Hepatocyte (in vitro differentiated cells): ENCODE data around the gene NRN1L. TPM values are rescaled to one million over a fixed set of nuclear protein-coding genes. Genes with fewer than 3 reads are reported as not detected.

ENCODE experiments used
- DNase-seq: peaks from one replicate; pipeline ENCODE4 v3.0.0-alpha.2; 2016; ENCODE audit warnings: low spot score
- H2AFZ ChIP-seq: fragments of 200-600 bp; sonication (generic); 2 replicates; pipeline ENCODE4 v1.6.0; 2016; ENCODE audit warnings: antibody characterized with exemption, mild to moderate bottlenecking
- H3K27ac ChIP-seq: fragments of 200-600 bp; sonication (generic); 2 replicates; pipeline ENCODE4 v1.5.1; 2016; ENCODE audit warnings: mild to moderate bottlenecking
- H3K27me3 ChIP-seq: fragments of 200-600 bp; sonication (generic); 2 replicates; pipeline ENCODE4 v1.6.1; 2016
- H3K36me3 ChIP-seq: fragments of 200-600 bp; sonication (generic); replicated peaks from 2 replicates; pipeline ENCODE4 v1.5.1; 2016; ENCODE audit warnings: low read depth; ENCODE audit not compliant: insufficient read depth
- H3K4me1 ChIP-seq: fragments of 200-600 bp; sonication (generic); 2 replicates; pipeline ENCODE4 v1.5.1; 2016; ENCODE audit warnings: mild to moderate bottlenecking, moderate library complexity; ENCODE audit not compliant: insufficient read depth
- H3K4me2 ChIP-seq: fragments of 200-600 bp; sonication (generic); 2 replicates; pipeline ENCODE4 v1.6.0; 2016
- H3K4me3 ChIP-seq: fragments of 200-600 bp; sonication (generic); 2 replicates; pipeline ENCODE4 v1.5.1; 2016; ENCODE audit warnings: mild to moderate bottlenecking
- H3K79me2 ChIP-seq: fragments of 200-600 bp; sonication (generic); 2 replicates; pipeline ENCODE4 v1.6.0; 2017; ENCODE audit warnings: mild to moderate bottlenecking
- H3K9me2 ChIP-seq: fragments of 200-600 bp; sonication (generic); replicated peaks from 2 replicates; pipeline ENCODE4 v1.6.0; 2017; ENCODE audit warnings: mild to moderate bottlenecking; ENCODE audit not compliant: insufficient read depth
- H3K9me3 ChIP-seq: fragments of 200-600 bp; sonication (generic); 2 replicates; pipeline ENCODE4 v1.5.1; 2016; ENCODE audit warnings: low read depth, mild to moderate bottlenecking
- H4K20me1 ChIP-seq: fragments of 200-600 bp; sonication (generic); 2 replicates; pipeline ENCODE4 v1.6.0; 2016; ENCODE audit warnings: mild to moderate bottlenecking; ENCODE audit not compliant: insufficient read depth, poor library complexity, severe bottlenecking
- EZH2 ChIP-seq: fragments of 200-600 bp; sonication (generic); IDR thresholded peaks from 2 replicates; pipeline ENCODE4 v1.6.1; 2016; ENCODE audit warnings: antibody characterized with exemption, mild to moderate bottlenecking, borderline replicate concordance
- EZH2phosphoT487 ChIP-seq: fragments of 200-600 bp; sonication (generic); IDR thresholded peaks from one replicate; pipeline ENCODE4 v1.6.1; 2018; ENCODE audit warnings: antibody characterized with exemption, mild to moderate bottlenecking, low read depth, moderate library complexity; ENCODE audit not compliant: unreplicated experiment, severe bottlenecking
- WGBS: methylation state at CpG from one replicate; pipeline ENCODE4 v1.1.6; 2016; ENCODE audit warnings: low lambda C conversion rate; ENCODE audit errors: missing lambda C conversion rate; 5-methylcytosine and 5-hydroxymethylcytosine counted together
- polyA plus RNA-seq: library from polyadenylated mRNA; unstranded; fragments of >200 nt; fragmentation: Nextera tagmentation; extraction: Ambion mirVana; gene quantifications from 2 replicates; pipeline ENCODE4 v1.2.1, GENCODE V29; 2016
- total RNA-seq: library from RNA; depleted of rRNA; stranded (reverse); fragments of >200 nt; gene quantifications from 2 replicates; pipeline ENCODE4 v1.2.3, GENCODE V29; 2014
- TF ChIP-seq, protein P1 (sequence below): fragments of 200-600 bp; sonication (generic); IDR thresholded peaks from 2 replicates; pipeline ENCODE4 v1.5.1; 2016; ENCODE audit warnings: antibody characterized with exemption, mild to moderate bottlenecking; ENCODE audit not compliant: poor library complexity

The NRN1L gene
- total and polyA plus RNA-seq, 2 experiments from 2014 or later, result 0.73 TPM; not detected in 1

DNA sequence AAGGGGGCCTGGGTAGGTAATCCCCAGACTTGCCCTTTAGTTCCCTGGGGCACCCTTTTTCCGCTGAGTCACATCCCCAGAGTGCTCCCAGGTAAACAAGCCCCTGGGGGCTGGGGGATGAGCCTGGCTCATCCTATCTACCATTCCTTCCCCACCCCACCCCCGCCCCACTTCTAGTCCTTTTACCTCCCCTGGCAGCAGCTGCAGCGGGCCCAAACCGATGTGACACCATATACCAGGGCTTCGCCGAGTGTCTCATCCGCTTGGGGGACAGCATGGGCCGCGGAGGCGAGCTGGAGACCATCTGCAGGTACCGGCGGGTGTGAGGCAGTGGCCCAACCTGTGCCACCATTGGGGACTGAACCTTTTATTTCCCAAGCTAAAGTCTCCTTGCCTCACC lies 860 bp downstream of the NRN1L start:
- 91% methylated on average over 12 of the region's 12 CpGs for WGBS
- Histone ChIP-seq H3K9me2 (no peaks in the 10 kb centered on the region), H4K20me1 (no peaks in the 10 kb centered on the region), H3K9me3 (no peaks in the 10 kb centered on the region), H3K79me2 (no peaks in the 10 kb centered on the region), H3K4me2 (no peak overlapping the region), H3K4me1 (peaks cover 3% of the 10 kb centered on the region), H3K36me3 (no peaks in the 10 kb centered on the region), H3K4me3 (no peak overlapping the region), H3K27ac (no peak overlapping the region), H2AFZ (no peak overlapping the region), H3K27me3 (no peaks in the 10 kb centered on the region)
- TF ChIP-seq, protein P1, sequence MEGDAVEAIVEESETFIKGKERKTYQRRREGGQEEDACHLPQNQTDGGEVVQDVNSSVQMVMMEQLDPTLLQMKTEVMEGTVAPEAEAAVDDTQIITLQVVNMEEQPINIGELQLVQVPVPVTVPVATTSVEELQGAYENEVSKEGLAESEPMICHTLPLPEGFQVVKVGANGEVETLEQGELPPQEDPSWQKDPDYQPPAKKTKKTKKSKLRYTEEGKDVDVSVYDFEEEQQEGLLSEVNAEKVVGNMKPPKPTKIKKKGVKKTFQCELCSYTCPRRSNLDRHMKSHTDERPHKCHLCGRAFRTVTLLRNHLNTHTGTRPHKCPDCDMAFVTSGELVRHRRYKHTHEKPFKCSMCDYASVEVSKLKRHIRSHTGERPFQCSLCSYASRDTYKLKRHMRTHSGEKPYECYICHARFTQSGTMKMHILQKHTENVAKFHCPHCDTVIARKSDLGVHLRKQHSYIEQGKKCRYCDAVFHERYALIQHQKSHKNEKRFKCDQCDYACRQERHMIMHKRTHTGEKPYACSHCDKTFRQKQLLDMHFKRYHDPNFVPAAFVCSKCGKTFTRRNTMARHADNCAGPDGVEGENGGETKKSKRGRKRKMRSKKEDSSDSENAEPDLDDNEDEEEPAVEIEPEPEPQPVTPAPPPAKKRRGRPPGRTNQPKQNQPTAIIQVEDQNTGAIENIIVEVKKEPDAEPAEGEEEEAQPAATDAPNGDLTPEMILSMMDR, result no peak
- TF ChIP-seq EZH2 (no peak), EZH2phosphoT487 (no peak)
- DNase-seq, result no peak

GRCh38 chr16:67885976-67886375 lies 1.3 kb downstream of the NRN1L start:
- H3K4me1 ChIP-seq, result peaks cover 3% of the 10 kb centered on the region

DNA sequence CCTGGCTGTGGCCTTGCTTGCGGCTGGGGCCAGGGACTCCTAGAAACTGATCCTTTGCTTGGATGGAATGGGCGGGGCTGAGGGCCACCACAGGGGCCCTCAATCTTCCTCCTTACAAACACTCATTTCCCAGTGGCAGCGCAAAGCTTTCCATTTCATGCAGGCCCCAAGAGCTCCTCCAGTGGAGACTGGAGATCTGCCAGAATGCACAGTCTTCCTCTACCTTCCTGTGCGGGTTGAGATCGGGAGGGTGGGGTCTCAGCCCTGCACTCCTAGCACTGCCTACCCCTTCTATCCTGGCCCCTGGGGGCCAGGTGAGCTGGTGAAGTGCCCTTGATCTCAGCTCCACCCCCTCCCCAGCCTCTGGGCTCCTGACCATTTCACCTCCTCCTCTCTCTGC lies 1.7 kb downstream of the NRN1L start:
- no peak for TF ChIP-seq EZH2phosphoT487
- TF ChIP-seq, protein P1, result no peak
- TF ChIP-seq EZH2, result no peak
- no peaks in the 10 kb centered on the region for H4K20me1 ChIP-seq
- no peak overlapping the region for H3K4me3 ChIP-seq
- no peaks in the 10 kb centered on the region for H3K9me2 ChIP-seq
- H3K79me2 ChIP-seq, result no peaks in the 10 kb centered on the region
- no peak for DNase-seq
- H3K27me3 ChIP-seq, result no peaks in the 10 kb centered on the region
- H3K27ac ChIP-seq, result no peak overlapping the region
- no peak overlapping the region for H3K4me2 ChIP-seq
- H3K9me3 ChIP-seq, result no peaks in the 10 kb centered on the region
- no peak overlapping the region for H2AFZ ChIP-seq
- peaks cover 3% of the 10 kb centered on the region for H3K4me1 ChIP-seq
- 89% methylated on average over 5 of the region's 5 CpGs for WGBS
- H3K36me3 ChIP-seq, result no peaks in the 10 kb centered on the region

More at GRCh38 chr16:67885976-67886375, 1.3 kb downstream of the NRN1L start:
- DNase-seq, result no peak
- Histone ChIP-seq H2AFZ (no peak overlapping the region), H3K4me2 (no peak overlapping the region), H3K27me3 (no peaks in the 10 kb centered on the region), H3K79me2 (no peaks in the 10 kb centered on the region), H3K9me2 (no peaks in the 10 kb centered on the region), H4K20me1 (no peaks in the 10 kb centered on the region), H3K4me3 (no peak overlapping the region), H3K9me3 (no peaks in the 10 kb centered on the region), H3K36me3 (no peaks in the 10 kb centered on the region), H3K27ac (no peak overlapping the region)
- WGBS, result 95% methylated on average over 19 of the region's 19 CpGs
- TF ChIP-seq EZH2 (no peak), EZH2phosphoT487 (no peak)
- TF ChIP-seq, protein P1, result no peak

DNA sequence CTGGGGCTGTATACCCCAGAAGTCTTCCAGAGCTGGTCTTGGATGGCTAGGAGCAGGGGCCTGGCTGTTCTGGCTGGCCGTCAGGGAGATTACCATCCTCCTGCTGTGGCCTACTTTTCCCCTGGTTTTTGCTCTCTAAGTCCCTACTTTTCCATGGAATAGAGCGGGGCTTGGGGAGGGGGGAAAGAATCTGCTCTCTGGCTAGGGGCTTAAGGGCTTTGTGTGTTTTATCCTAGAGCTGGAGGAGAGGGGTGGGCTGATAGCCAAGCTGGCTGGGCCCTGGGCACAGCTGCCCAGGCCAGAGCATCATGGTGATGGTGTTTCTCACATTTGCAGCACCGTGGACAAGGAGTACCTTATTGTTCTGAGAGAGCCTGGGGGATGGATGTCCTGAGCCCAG lies 3.6 kb downstream of the NRN1L start:
- no peak overlapping the region for H2AFZ ChIP-seq
- TF ChIP-seq, protein P1, result no peak
- no peak for TF ChIP-seq EZH2phosphoT487
- TF ChIP-seq EZH2, result no peak
- 83% methylated on average over 3 of the region's 3 CpGs for WGBS
- DNase-seq, result no peak
- no peaks in the 10 kb centered on the region for H4K20me1 ChIP-seq
- no peak overlapping the region for H3K4me3 ChIP-seq
- no peaks in the 10 kb centered on the region for H3K27me3 ChIP-seq
- no peaks in the 10 kb centered on the region for H3K36me3 ChIP-seq
- H3K4me2 ChIP-seq, result no peak overlapping the region
- peaks cover under 1% of the 10 kb centered on the region for H3K79me2 ChIP-seq
- H3K9me3 ChIP-seq, result no peaks in the 10 kb centered on the region
- H3K27ac ChIP-seq, result no peak overlapping the region
- peaks cover 2% of the 10 kb centered on the region for H3K4me1 ChIP-seq
- H3K9me2 ChIP-seq, result no peaks in the 10 kb centered on the region
